Measurements from ENCODE around the gene NDUFA13.

Gene NDUFA13

GRCh38 chr19:19489804-19490204 lies 26.2 kb upstream of the NDUFA13 start:
- DNase-seq = no peak

DNA sequence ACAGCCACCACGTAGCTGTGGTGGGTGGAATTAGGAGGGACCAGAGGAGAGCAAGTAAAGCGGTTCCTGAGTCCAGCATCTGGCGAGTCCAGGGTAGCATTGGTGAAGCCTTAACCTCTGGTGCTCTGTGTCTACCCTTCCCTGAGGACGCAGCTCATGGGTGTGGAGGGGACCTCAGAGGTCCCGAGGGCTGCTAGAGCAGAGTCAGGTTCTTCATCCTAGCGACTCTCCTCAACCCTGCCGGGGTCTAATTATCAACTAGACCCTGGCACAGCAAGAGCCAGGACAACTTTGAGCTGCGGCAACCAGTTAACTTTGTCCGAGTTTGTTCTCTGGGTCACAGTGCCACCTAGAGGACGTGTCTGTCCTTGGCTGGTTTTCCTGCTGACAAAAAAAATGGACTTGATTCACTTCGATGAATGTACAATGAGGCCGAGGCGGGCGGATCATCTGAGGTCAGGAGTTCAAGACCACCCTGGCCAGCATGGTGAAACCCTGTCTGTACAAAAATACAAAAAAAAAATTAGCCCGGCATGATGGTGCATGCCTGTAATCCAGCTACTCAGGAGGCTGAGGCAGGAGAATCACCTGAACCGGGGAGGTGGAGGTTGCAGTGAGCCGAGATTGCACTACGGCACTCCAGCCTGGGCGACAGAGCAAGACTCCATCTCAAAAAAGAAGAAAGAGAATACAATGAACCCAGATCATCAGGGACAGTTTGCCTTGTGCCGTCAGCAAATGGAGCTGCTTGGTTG lies 25.6 kb upstream of the NDUFA13 start:
- peak; percentile 54 to 82 for DNase-seq

GRCh38 chr19:19491321-19492025 lies 24.6 kb upstream of the NDUFA13 start:
- DNase-seq = no peak

DNA sequence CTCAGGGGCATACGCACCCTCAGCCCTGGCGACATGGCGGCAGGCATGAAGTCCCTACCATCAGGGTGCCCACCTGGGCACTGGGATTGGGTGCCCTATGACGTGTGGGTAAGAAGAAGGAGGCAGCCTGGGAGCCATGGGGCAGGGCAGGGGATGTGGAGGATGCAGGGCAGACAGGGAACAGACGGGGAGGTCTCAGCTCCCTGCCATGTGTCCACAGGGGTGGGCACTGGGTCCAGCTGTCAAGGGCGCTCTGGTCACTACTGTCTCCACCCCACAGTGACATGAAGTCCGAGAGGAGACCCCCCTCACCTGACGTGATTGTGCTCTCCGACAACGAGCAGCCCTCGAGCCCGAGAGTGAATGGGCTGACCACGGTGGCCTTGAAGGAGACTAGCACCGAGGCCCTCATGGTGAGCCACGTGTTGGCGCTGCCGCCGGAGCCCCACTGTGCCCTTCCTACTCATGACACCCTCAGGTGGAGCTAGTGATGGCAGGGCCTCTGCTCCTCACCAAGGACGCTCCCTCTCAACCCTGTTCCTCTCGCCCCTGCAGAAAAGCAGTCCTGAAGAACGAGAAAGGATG lies 23.9 kb upstream of the NDUFA13 start:
- no peak for DNase-seq

DNA sequence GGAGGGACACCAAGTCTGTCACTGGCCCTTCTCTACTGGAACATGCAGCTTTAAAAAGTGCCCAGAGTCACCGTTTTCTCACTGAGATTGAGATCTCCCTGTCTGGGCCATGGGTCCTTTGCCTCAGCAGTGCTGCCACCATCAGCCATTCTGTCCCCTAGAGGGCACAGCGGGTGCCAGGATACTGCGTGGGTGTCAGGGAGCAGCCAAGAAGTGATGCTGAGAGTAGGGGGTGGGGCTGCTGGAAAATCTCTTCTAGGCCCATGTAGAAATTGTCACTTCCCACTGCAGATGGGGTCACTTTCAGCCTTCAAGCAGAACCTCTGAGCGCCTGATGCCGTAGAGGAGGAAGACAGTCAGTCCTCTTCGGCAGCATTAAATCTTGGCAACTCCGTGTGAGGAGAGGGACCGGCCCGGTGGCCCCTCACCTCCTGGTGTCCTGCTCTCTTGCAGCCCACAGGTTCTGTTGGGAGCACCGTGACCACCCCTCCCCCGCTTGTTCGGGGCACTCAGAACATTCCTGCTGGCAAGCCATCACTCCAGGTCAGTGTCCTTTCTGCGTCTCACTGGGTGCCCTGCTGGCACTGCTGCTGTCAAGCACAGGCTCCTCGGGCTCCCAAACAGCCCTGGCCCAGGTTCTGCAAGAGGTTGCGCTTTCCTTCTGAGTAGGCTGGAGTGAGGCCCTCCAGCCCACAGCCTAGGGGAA lies 22.0 kb upstream of the NDUFA13 start:
- no peak for DNase-seq

- no peak for DNase-seq
Measured at GRCh38 chr19:19495614-19496603, 20.1 kb upstream of the NDUFA13 start.

GRCh38 chr19:19498255-19498991 lies 17.6 kb upstream of the NDUFA13 start:
- DNase-seq = no peak

GRCh38 chr19:19499272-19499995 lies 16.6 kb upstream of the NDUFA13 start:
- DNase-seq = no peak

GRCh38 chr19:19500975-19501644 lies 14.9 kb upstream of the NDUFA13 start:
- DNase-seq = no peak

DNA sequence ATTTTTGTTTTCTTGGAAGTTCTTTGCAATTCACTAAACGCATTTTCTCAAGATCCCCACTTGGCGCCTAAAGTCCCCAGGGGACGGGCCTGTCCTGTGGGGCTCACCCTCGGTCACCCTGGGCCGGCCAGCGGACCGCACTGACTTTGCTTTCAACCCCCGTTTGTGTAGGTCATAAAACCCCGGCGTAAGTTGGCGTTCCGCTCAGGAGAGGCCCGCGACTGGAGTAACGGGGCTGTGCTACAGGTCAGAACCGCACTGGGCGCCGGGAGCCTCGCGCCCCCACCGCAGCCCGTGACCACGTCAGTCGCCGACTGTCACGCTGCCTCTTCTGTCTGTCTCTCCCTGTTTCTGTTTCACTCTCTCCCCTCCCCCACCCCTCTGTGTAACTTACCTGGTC lies 14.2 kb upstream of the NDUFA13 start:
- no peak for DNase-seq

- no peak for DNase-seq
Measured at GRCh38 chr19:19502281-19502680, 13.7 kb upstream of the NDUFA13 start.

GRCh38 chr19:19502808-19503602 lies 13.0 kb upstream of the NDUFA13 start:
- DNase-seq = no peak

- no peak for DNase-seq
Measured at GRCh38 chr19:19504754-19505668, 11.0 kb upstream of the NDUFA13 start.

DNA sequence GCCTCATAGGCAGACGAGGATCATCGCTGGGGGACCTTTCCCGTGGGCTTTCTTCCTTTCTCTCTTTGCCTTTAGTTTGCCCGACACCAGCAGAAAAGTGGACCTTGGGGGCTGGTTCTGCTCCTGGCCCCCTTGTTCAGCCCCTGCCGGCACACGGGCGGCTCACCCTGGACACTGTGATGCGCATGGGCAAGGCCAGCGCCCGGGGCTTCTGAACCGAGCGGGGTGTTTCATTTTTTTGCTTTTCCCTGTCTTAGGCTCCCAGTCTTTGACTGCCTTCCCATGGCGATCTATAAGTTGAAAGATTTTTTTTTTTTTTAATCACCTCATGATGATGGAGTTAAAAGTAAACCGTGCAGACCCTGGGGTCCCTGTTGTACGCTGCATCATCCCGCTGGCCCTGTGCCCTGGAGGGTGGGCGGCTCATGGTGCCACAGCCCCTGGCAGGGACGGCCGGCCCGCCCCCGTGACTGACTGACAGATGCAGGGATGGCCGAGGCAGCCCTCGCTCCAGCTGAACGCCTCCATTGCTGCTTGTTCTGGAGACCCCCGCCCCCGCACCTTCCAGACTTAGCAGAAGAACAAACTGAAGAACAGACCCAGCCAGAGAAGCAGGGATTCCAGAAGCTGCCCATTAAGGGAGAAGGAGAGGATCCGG lies 10.2 kb upstream of the NDUFA13 start:
- no peak for DNase-seq

DNA sequence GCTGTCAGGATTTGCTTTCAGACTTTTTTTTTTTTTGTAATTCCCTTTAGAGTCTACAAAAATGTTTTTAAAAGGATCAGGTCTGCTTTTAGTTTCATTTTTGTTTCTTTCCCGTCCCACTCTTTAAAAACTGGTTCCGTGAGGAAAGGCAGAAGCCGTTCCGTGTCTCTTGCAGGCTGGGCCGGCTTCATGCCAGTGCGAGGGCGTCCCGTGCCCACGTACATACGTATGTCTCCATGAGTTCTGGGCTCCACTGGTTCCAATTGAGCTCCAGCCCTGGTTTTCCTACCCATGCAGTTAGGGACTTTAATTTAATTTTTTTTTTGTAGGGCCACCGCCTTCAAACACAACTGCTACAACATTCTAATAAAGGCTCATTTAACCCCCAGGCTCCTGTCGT lies 9.4 kb upstream of the NDUFA13 start:
- no peak for DNase-seq

- no peak for DNase-seq
Measured at GRCh38 chr19:19507354-19507753, 8.7 kb upstream of the NDUFA13 start.

- no peak for DNase-seq
Measured at GRCh38 chr19:19508217-19508616, 7.8 kb upstream of the NDUFA13 start.

- peak; percentile 59 to 71 for DNase-seq
Measured at GRCh38 chr19:19510432-19510831, 5.6 kb upstream of the NDUFA13 start.
